IPS DF 4.7 (cell line): ENCODE results near the gene SNORC.
"Not testable (repeated sequence)": the region's sequence is repeated elsewhere in the genome, so short reads cannot be mapped to it uniquely, and the experiment has no call there.

ENCODE experiments used
- DNase-seq: peaks from one replicate; pipeline ENCODE4 v3.0.0-alpha.2; 2013; ENCODE audit warnings: low spot score; ENCODE audit errors: extremely low read depth

Gene SNORC

GRCh38 chr2:232870018-232870765, at the start of gene SNORC:
Gene SNORC, plus strand, starts transcription at chr2:232870264. Its CDS starts 78 bp downstream, at chr2:232870342.
- DNase-seq, result no peak

GRCh38 chr2:232829988-232830387, 40.1 kb upstream of the SNORC start:
- DNase-seq, result no peak

- no peak for DNase-seq
These were observed 38.6 kb upstream of the SNORC start for GRCh38 chr2:232831496-232831895.

- DNase-seq, result no peak
These were observed 36.2 kb upstream of the SNORC start for GRCh38 chr2:232833830-232834229.

GRCh38 chr2:232835687-232836208, 34.3 kb upstream of the SNORC start:
- no peak for DNase-seq

GRCh38 chr2:232836934-232837333, 33.1 kb upstream of the SNORC start:
- no peak for DNase-seq

- no peak for DNase-seq
These were observed 31.6 kb upstream of the SNORC start for GRCh38 chr2:232838406-232838874.

GRCh38 chr2:232839411-232840079, 30.5 kb upstream of the SNORC start:
- DNase-seq, result no peak

- DNase-seq, result no peak
These were observed 27.4 kb upstream of the SNORC start for GRCh38 chr2:232842689-232843088.

- DNase-seq, result no peak
These were observed 26.2 kb upstream of the SNORC start for GRCh38 chr2:232843834-232844233.

GRCh38 chr2:232846055-232846454, 24.0 kb upstream of the SNORC start:
- DNase-seq, result no peak

- DNase-seq, result no peak
These were observed 20.0 kb upstream of the SNORC start for GRCh38 chr2:232850039-232850438.

GRCh38 chr2:232852081-232852480, 18.0 kb upstream of the SNORC start:
- not testable (repeated sequence) for DNase-seq

GRCh38 chr2:232852676-232853075, 17.4 kb upstream of the SNORC start:
- DNase-seq, result no peak

GRCh38 chr2:232854082-232854481, 16.0 kb upstream of the SNORC start:
- no peak for DNase-seq

GRCh38 chr2:232857158-232857563, 12.9 kb upstream of the SNORC start:
- DNase-seq, result no peak

- DNase-seq, result no peak
These were observed 10.6 kb upstream of the SNORC start for GRCh38 chr2:232859385-232859916.

GRCh38 chr2:232860593-232861241, 9.3 kb upstream of the SNORC start:
- no peak for DNase-seq

GRCh38 chr2:232861353-232861752, 8.7 kb upstream of the SNORC start:
- no peak for DNase-seq

- no peak for DNase-seq
These were observed 6.1 kb upstream of the SNORC start for GRCh38 chr2:232863996-232864395.

- no peak for DNase-seq
These were observed 4.9 kb upstream of the SNORC start for GRCh38 chr2:232865165-232865564.

GRCh38 chr2:232866104-232866503, 4.0 kb upstream of the SNORC start:
- DNase-seq, result no peak
